Activated CD8-positive, alpha-beta memory T cell treated with anti-CD3 and anti-CD28 coated beads for 36 hours (primary cell): ENCODE data around the gene TTBK2. TPM values are rescaled to one million over a fixed set of nuclear protein-coding genes. Genes with fewer than 3 reads are reported as not detected.
"Not testable (repeated sequence)": the region's sequence is repeated elsewhere in the genome, so short reads cannot be mapped to it uniquely, and the experiment has no call there.

Experiments
- CTCF ChIA-PET: fragments of 350-600 bp; sonication (Branson Sonifier 250); formaldehyde crosslinking; loops from one replicate; lab custom pipeline; 2021; ENCODE audit warnings: antibody characterized with exemption; lab: Charles Lee
- POLR2A ChIA-PET: fragments of 350-600 bp; sonication (Branson Sonifier 250); formaldehyde crosslinking; loops from one replicate; lab custom pipeline; 2021; ENCODE audit warnings: antibody characterized with exemption; lab: Charles Lee
- total RNA-seq, 2 experiments: library from RNA; stranded (reverse); gene quantifications; one replicate each; pipeline ENCODE4 v1.2.3, GENCODE V29; 2021

Gene TTBK2
- 1 to 10 TPM; 7.5 to 7.7 TPM for total RNA-seq

DNA sequence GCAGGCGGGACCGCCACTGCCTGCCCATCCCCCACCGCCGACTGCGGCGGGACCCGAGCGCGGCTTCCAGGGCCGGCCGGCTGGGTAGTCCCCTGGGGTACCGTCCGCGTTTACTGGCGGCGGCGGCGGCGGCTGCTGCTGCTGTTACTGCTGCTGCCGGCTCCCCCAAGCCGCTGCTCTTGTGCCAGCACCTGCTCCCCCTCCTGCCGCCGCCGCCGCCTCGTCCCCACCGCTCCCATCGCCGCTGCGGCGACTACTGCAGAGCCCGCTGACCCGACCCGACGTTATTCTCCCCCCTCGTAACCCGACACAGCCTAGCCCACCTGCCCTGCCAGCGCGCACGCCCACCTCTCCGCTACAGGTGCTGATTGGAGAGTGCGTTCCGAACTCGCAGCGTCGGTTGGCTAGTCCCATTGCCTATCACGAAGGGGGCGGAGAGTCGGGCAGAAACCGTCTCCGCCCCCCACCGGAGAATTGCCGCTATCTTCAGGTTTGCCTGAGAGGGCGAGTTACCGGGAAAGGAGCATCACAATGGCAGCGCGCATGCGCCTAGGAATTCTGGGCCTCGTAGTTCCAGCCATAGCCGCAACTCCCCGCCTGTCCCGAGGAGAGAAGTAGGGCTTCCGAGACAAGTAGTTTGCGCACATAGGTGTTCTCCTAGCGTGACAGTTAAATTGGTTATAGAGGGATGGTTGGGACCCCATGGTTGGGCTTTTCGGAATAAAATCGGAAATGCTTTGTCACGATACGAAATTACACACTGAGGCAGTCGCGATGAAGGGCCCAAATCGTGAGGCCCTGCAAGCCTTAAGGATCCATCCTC, at the start of gene TTBK2:
Gene TTBK2 (minus strand): TSS at position 260 of the 823 bp plus-strand sequence. CDS start 42,161 bp downstream, outside the sequence.
- POLR2A ChIA-PET: interaction anchor here (0.5 to 1.6 kb wide), 4 partner anchors 76 to 1301 kb away, joined by 3 to 4 read pairs (median 4); partner anchors contain the start of genes GANC and TMEM87A
- CTCF ChIA-PET: no interaction called here

DNA sequence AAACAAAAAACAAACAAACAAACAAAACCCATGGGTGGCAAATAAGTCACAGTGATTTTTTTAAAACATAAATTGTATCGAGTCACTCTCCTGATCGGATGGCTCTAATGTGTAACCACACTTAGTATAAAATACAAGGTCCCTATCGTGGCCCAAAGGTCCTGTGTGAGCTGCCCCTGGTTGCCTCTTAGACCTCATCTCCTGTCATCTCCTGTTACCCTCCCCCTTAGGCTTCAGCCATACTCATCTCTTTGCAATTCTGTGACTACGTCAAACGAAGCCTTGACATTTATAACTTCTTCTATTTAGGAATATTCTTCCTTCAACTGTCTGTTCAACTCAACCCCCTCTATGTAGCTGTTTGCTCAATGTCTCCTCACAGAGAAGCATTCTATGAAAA, 43.9 kb upstream of the TTBK2 start:
- CTCF ChIA-PET: no interaction called here
- POLR2A ChIA-PET: no interaction called here

DNA sequence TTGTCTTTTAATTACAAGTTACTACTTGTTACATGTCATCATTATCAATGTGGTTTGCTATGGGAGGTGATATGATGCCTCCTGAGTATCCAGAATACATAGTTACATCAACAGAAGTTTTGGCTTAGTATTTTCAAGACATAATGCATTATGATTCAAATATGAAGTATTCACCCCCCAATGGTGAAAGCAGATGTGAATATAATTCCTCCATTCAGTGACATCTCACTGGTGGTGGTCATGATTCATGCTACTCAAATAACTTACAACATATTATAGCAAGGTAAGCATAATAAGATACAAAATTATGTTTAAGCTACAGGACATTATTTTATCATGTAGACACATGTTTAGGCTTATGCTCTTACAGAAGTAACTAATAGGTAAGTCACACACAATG, 34.9 kb upstream of the TTBK2 start:
- CTCF ChIA-PET: no interaction called here
- POLR2A ChIA-PET: no interaction called here

DNA sequence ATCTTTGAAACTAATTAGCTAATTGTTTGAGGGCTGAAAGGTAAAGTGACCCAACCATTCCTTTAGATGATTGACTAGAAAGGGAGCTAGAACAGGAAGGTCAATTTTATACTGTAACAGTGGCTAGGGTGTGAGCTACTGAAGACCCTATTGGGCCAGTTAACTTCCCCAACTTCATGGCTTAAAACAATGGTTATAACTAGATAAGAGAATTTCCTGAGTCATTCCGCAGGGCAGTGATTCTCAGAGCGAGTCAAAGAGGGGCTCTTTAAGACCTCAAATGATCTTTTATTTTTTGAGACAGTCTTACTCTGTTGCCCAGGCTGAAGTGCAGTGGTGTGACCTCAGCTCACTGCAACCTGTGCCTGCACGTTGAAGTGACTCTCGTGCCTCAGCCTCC, 33.7 kb upstream of the TTBK2 start:
- CTCF ChIA-PET: interaction anchor here (0.6 to 0.7 kb wide), 3 partner anchors 39 to 93 kb away, joined by 3 to 5 read pairs (median 4); no protein-coding TSS in a partner anchor

DNA sequence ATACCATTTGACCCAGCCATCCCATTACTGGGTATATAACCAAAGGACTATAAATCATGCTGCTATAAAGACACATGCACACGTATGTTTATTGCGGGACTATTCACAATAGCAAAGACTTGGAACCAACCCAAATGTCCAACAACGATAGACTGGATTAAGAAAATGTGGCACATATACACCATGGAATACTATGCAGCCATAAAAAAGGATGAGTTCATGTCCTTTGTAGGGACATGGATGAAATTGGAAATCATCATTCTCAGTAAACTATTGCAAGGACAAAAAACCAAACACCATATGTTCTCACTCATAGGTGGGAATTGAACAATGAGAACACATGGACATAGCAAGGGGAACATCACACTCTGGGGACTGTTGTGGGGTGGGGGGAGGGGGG, 28.3 kb upstream of the TTBK2 start:
- POLR2A ChIA-PET: not testable (repeated sequence)

More for the DNA sequence above, 33.7 kb upstream of the TTBK2 start:
- POLR2A ChIA-PET: no interaction called here

DNA sequence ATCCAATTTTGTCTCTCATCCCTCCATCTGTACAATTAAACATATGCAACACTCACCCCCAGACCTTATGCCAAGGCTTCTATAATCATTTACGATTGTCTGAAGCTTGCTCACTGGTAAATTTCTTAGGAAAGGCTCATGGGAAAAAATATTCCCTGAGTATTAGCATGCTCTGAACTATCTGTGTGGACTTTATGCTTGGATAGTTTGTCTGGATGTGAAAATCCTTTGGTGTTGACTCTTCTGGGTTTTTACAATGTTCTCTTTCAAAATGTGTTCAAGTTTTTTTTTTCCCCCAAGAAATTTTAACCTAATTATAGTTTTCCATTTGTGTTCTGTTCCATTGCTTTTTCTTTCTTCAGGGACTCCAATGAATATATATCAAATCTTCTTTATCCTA, 19.9 kb upstream of the TTBK2 start:
- CTCF ChIA-PET: no interaction called here
- POLR2A ChIA-PET: no interaction called here

More for the DNA sequence above, 28.3 kb upstream of the TTBK2 start:
- CTCF ChIA-PET: not testable (repeated sequence)

DNA sequence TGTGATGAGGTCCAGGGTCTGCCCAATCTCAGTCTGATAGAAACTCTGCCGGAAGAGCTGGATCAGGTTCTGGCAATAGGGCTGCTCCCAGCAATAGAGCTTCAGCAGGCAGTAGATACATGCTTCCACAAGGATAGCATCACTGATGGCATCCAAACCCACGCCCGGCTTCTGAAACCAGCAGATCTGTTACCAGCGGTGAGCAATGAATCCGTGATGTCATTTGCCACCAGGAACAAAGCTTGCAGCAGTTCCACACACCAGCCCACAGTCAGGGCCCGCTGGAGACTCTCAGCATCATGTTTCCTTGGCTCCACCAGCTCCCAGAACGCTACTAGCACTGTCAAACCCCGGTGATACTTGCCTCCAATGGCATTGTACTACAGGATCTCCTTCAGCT, 19.3 kb upstream of the TTBK2 start:
- ChIA-PET CTCF (no interaction called here), POLR2A (no interaction called here)

DNA sequence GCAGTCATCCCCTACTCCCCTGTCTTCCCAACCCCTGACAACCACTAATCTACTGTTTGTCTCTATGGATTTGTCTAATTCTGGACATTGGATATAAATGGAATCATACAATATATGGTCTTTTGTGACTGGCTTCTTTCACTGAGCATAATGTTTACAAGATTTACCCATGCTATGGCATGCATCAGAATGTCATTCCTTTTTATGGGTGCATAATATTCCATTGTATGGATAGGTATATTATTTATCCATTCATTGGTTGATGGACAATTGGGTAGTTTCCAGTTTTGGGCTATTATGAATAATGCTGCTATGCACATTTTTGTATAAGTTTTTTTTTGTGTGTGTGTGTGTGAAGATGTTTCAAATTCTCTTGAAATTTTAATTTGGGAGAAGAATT, 16.6 kb upstream of the TTBK2 start:
- ChIA-PET POLR2A (no interaction called here), CTCF (no interaction called here)

DNA sequence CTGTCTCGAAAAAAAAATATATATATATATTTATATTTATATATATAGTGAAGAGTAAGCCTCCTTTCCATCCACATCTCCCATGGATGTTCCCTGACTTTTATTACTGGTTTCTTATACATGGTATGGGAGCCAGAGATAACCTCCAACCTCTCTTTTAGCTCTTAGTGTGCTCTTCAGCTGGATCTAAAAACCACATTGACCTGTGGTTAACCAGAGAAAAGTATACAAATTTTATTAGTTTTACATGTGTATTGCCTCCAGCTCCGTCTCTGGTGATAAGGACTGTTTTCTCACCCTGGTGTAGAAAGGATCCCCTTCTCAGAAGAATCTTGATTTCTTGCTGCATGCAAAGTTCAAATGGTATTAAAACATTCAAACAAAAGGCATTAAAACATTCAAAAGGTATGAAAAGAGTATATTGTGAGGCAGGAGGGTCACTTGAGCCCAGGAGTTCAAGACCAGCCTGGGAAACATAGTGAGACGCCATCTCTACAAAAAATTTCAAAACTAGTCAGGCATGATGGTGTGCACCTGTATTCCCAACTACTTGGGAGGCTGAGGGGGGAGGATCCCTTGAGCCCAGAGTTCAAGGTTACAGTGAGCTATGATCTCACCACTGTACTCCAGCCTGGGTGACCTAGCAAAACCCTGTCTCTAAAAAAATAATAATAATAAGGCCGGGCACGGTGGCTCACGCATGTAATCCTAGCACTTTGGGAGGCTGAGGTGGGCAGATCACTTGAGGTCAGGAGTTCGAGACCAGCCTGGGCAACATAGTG, 13.5 kb upstream of the TTBK2 start:
- ChIA-PET POLR2A (interaction anchor here (0.6 kb wide), 1 partner anchor 356 kb away, joined by 3 read pairs; no protein-coding TSS in a partner anchor), CTCF (no interaction called here)

DNA sequence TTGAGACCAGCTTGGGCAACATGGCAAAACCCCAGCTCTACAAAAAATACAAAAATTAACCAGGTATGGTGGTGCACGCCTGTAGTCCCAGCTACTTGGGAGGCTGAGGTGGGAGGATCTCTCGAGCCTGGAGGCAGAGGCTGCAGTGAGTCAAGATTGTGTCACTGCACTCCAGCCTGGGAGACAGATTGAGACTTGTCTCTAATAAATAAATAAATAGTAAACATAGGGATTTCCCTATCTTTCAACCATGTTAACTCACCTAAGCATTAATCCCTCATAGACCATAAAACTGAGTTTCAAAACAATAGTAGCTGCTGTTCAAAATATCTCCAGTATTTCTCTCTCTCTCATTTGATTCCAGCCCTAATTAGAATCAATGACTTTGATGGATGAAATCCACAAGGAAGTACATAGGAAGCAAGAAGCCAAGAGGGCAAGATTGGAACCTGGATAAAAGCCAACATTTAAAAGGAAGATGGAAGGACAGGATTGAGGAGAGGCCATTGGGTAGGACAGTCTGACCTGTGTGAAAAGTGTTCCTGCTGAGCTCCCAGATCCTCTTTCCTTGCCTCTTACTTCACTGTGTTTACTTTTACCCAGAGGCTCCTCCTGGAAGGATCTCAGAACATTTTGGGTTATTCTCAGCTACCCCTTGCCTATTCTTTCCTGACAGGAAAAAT, 12.4 kb upstream of the TTBK2 start:
- ChIA-PET CTCF (no interaction called here), POLR2A (no interaction called here)

DNA sequence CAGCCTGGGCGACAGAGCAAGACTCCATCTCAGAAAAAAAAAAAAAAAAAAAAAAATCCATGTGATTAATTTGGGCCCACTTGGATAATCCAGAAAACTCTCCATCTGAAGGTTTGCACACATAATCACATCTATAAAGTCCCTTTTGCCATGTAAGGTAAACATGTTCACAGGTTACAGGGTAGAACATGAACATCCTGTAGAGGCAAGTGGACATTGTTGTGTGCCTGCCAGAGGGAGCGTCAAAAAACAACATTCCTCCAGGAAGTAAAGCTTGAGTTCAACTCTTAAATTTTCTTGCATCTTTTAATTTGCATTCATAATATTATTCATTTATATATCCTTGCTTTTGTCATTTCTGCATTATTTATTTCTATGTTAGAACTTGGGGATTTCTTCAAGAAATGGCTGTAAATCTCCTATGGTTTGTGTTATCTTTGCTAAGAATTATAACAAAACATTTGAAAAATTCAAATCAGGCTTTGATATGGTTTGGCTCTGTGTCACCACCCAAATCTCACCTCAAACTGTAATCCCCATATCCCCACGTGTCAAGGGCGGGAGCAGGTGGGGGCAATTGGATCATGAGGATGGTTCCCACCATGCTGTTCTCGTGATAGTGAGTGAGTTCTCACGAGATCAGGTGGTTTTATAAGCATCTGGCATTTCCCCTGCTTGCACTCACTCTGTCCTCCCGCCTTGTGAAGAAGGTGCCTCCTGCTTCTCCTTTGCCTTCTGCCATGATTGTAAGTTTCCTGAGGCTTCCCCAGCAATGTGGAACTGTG, 11.3 kb upstream of the TTBK2 start:
- ChIA-PET POLR2A (no interaction called here), CTCF (interaction anchor here (1.1 kb wide), 1 partner anchor 13 kb away, joined by 3 read pairs; no protein-coding TSS in a partner anchor)

DNA sequence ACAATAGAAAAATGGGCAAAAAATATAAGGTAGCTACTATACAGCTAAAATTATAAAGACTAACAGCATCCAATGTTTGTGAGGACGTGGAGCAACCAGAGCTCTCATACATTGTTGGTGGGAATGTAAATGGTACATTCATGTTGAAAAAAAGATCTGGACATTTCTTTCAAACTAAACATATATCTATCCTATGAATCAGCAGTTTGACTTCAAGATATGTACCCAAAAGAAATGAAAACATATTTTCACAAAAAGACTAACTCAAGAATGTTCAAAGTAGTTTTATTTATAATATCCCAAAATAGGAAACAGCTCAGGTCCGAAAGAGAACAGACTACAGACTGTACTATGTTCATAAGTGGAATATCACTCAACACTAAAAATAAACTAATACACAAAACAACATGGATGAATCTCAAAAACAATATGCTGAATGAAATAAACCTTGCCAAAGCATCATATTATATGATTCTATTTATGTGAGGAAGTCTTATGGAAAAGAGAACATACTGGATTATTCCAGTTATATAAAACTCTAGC, 8.8 kb upstream of the TTBK2 start:
- POLR2A ChIA-PET: no interaction called here
- CTCF ChIA-PET: no interaction called here

DNA sequence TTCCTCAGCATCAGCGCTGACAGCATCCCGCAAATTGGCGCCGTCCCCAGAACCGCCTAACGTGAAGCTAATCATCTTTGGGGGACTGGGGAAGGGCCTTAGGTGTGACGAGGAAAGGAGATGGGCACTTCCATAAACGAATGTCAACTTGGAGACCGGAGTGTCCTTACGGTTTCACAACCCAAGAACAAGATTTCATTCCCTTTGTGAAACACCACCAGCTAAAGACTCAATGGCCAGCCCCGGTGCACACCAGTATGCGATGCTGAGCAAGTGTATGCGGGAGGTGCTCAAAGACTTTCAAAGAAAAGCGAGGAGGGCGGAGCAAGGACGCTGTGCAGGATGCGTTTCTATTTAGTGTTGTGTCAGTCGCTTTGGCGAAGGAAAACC, 759 bp upstream of the TTBK2 start:
- POLR2A ChIA-PET: interaction anchor here (0.5 to 1.6 kb wide), 2 partner anchors 648 to 1301 kb away, joined by 4 read pairs; partner anchors contain the start of genes GANC and TMEM87A
- CTCF ChIA-PET: no interaction called here

DNA sequence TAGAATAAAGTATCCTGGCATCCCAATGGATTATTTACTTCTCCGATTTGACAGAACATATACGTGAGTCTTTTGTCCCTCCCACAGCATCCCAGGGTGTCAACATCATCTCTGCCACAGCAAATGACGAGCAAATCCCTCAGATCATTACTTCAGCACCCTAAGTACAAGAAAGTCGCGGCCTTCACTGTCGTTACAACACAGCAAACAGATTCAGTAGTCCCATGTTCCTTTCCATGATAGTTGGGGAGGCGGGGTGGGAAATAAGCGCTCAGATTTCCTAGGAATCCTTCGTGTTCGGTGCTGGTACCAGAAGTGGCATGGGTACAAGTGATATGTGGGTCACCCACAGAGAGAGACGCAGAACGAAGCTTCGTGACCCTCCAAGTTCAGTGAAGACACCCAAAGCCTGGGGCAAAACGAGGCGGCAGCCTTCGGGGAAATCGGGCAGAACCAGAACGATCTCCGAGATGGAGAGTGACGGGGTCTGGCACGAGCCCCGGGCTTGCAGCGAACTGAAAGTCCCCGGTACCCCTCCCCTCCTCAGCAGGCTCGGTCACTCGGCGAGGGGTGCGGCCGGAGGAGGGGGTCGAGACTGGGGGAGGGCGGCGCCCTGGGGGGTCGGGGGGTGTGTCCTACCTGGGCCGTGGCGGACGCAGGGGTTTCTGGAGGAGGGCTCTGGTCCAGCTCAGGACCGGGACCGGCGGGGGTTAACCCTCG, 619 bp downstream of the TTBK2 start:
- ChIA-PET POLR2A (interaction anchor here (0.5 to 0.7 kb wide), 2 partner anchors 77 to 410 kb away, joined by 3 read pairs; no protein-coding TSS in a partner anchor), CTCF (no interaction called here)

DNA sequence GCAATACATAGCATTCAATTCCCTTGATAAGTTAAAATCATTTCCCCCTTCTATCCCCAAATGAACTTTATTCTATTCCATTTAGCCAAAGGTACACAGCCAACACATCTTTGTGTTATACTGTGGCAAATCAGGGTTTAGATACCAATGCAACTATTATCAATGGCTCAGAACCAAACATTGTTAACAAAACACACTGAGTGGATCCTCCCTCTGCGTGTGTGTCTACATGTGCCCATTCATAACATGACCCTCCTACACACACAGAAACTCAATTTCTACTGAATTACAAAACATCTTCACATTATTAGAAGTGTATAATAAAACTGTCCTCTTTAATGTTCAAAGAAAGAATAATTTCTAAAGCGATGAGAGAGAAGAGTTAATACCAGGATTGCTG, 1.3 kb downstream of the TTBK2 start:
- ChIA-PET POLR2A (no interaction called here), CTCF (interaction anchor here (1.0 kb wide), 1 partner anchor 12 kb away, joined by 3 read pairs; no protein-coding TSS in a partner anchor)

DNA sequence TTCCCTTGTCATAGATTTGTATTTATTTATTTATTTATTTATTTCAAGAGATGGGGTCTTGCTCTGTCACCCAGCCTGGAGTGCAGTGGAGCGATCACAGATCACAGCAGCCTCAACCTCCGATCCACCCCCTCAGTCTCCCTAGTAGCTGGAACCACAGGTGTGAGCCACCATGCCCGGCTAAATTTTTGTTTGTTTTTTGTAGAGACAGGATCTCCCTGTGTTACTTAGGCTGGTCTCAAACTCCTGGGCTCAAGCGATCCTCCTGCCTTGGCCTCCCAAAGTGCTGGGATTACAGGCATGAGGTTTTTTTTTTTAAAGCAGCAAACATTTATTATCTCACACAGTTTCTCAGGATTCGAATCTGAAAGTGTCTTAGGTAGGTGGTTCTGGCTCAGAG, 2.5 kb downstream of the TTBK2 start:
- POLR2A ChIA-PET: interaction anchor here (0.6 kb wide), 1 partner anchor 219 kb away, joined by 3 read pairs; no protein-coding TSS in a partner anchor
- CTCF ChIA-PET: interaction anchor here (1.1 kb wide), 1 partner anchor 9 kb away, joined by 4 read pairs; no protein-coding TSS in a partner anchor

DNA sequence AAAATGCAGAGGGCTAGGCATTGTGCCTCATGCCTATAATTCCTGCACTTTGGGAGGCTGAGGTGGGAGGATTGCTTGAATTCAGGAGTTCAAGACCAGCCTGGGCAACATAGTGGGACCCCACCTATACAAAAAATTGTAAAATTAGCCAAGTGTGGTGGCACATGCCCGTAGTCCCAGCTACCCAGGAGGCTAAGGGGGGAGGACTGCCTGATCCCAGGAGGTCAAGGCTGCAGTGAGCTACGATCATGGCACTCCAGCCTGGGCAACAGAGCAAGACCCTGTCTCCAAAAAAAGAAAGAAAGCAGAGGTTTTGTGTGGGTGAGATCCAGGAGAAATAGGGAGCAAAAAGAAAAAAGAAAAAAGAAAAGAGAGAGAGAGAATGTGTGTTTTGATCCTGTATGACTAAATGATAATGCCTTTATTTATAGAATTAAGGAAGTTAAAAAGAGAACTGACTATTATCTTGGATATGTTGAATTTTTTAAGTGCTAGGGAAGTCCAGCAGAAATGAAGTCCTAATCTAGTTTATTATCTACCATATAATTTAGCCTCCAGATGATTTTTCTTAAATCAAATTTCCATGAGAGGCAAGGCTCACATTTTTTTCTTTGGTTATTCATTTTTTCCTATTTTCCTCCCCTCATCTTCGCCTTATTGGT, 4.8 kb downstream of the TTBK2 start:
- POLR2A ChIA-PET: interaction anchor here (0.5 kb wide), 1 partner anchor 40 kb away, joined by 3 read pairs; no protein-coding TSS in a partner anchor
- CTCF ChIA-PET: no interaction called here
